ENCODE data around the gene OSBPL7. TPM values are rescaled to one million over a fixed set of nuclear protein-coding genes. Genes with fewer than 3 reads are reported as not detected.

OSBPL7 gene
- total RNA-seq, 4 donors from 2014 or later = 2.2 to 4.1 (median 3.8) TPM

GRCh38 chr17:47840001-47840741 lies 18.6 kb upstream of the OSBPL7 start:
- H3K9me3 ChIP-seq = no peaks in the 10 kb centered on the region
- WGBS, 2 donors (ENCODE audit: low coverage in 1 of 2) = 51% methylated on average over 7 of the region's 17 CpGs; no CpG with 5 or more reads in 1 of the 2 donors
- H3K36me3 ChIP-seq = peaks cover 0 to 39% of the 10 kb centered on the region in 2 donors
- ATAC-seq = no peak
- H3K27me3 ChIP-seq = peaks cover 7% of the 10 kb centered on the region
- peak overlapping the region in 3 of 4 donors; percentile 71 to 79 (median 77) for H3K27ac ChIP-seq
- TF ChIP-seq CTCF (IDR thresholded peaks at IDR 0.05) (no peak), EP300 (IDR thresholded peaks at IDR 0.05) (no peak), POLR2AphosphoS5 (IDR thresholded peaks at IDR 0.05) (no peak)
- peak overlapping the region; percentile 57 to 87 for H3K4me3 ChIP-seq
- peaks cover 0 to 53% (median 14%) of the 10 kb centered on the region in 3 donors for H3K4me1 ChIP-seq

- no peaks in the 10 kb centered on the region for H3K27me3 ChIP-seq
These were observed 17.5 kb upstream of the OSBPL7 start for GRCh38 chr17:47839071-47839470.

GRCh38 chr17:47838636-47839035 lies 17.0 kb upstream of the OSBPL7 start:
- Histone ChIP-seq H3K4me3 (no peak overlapping the region), H3K36me3 (peaks cover 0 to 39% of the 10 kb centered on the region in 2 donors), H3K9me3 (no peaks in the 10 kb centered on the region), H3K27me3 (no peaks in the 10 kb centered on the region), H3K4me1 (peaks cover 0 to 53% (median 14%) of the 10 kb centered on the region in 3 donors), H3K27ac (no peak overlapping the region)
- ATAC-seq = no peak
- TF ChIP-seq POLR2AphosphoS5 (IDR thresholded peaks at IDR 0.05) (no peak), CTCF (IDR thresholded peaks at IDR 0.05) (no peak), EP300 (IDR thresholded peaks at IDR 0.05) (no peak), POLR2A (IDR thresholded peaks at IDR 0.05) (no peak)
- no CpG with 5 or more reads among the region's 13 CpGs for WGBS, 2 donors (ENCODE audit: low coverage in 1 of 2)

More at GRCh38 chr17:47839071-47839470, 17.5 kb upstream of the OSBPL7 start:
- Histone ChIP-seq H3K9me3 (no peaks in the 10 kb centered on the region), H3K36me3 (peaks cover 0 to 39% of the 10 kb centered on the region in 2 donors), H3K4me3 (no peak overlapping the region), H3K4me1 (peaks cover 0 to 53% (median 14%) of the 10 kb centered on the region in 3 donors), H3K27ac (no peak overlapping the region)
- ATAC-seq = no peak
- TF ChIP-seq EP300 (IDR thresholded peaks at IDR 0.05) = no peak
- no peak for TF ChIP-seq CTCF (IDR thresholded peaks at IDR 0.05)
- no peak for TF ChIP-seq POLR2AphosphoS5 (IDR thresholded peaks at IDR 0.05)
- no peak for TF ChIP-seq POLR2A (IDR thresholded peaks at IDR 0.05)
- WGBS, 2 donors (ENCODE audit: low coverage in 1 of 2) = 92 to 100% methylated on average over 2 to 3 of the region's 5 CpGs

- WGBS, 2 donors (ENCODE audit: low coverage in 1 of 2) = 47 to 87% methylated on average over 3 of the region's 13 CpGs
- Histone ChIP-seq H3K27me3 (no peaks in the 10 kb centered on the region), H3K4me3 (no peak overlapping the region), H3K36me3 (peaks cover 0 to 39% of the 10 kb centered on the region in 2 donors), H3K9me3 (no peaks in the 10 kb centered on the region), H3K27ac (no peak overlapping the region), H3K4me1 (peaks cover 0 to 46% (median 14%) of the 10 kb centered on the region in 3 donors)
- no peak for TF ChIP-seq CTCF (IDR thresholded peaks at IDR 0.05)
- TF ChIP-seq POLR2AphosphoS5 (IDR thresholded peaks at IDR 0.05) = no peak
- no peak for TF ChIP-seq POLR2A (IDR thresholded peaks at IDR 0.05)
- no peak for TF ChIP-seq EP300 (IDR thresholded peaks at IDR 0.05)
- ATAC-seq = no peak
These were observed 15.9 kb upstream of the OSBPL7 start for GRCh38 chr17:47837401-47838039.

Measured in gastroesophageal sphincter (tissue), 4 donors.